Heart left ventricle (tissue), 13 donors: ENCODE data around the gene CCDC106.

Source experiments
- POLR2A ChIP-seq, 2 donors: fragments of 450-650 bp; IDR thresholded peaks; one replicate each; pipeline ENCODE4 v1.6.1; 2017; ENCODE audit warnings: antibody characterized with exemption in 2 of 2, mild to moderate bottlenecking in 2 of 2, moderate library complexity in 2 of 2
- TF ChIP-seq, protein P1 (sequence below), 12 donors: fragments of 200-600 bp; sonication (generic) in 4 of 12; IDR thresholded peaks; one replicate each; pipeline versions ENCODE4 v1.5.0 to v1.8.0; 2018 to 2022; ENCODE audit warnings: antibody characterized with exemption in 12 of 12, mild to moderate bottlenecking in 5 of 12
- donor health status: ischemic (EF 13 %, LVEDD 7.1; RV severe dilation, severe dysfunction).
- donor health status: DM: no; HTN: yes; CAD: no.
- donor health status: DM: no; HTN: no; CAD: no.
- donor health status: ischemic (EF 25% LVEDD 6.9; RV normal size, moderate dysfunction).
- donor health status: ischemic (EF 25% LVEDD 5.7; RV mildly dilated, moderate dysfunction).
- donor health status: ischemic (EF 35%, LVEDD 5.7; RV mildly dilated, moderate dysfunction).
- donor health status: nonischemic (EF 11% LVEDD 7.7; RV severe dilation, severe dysfunction).
- donor health status: DM: yes; HTN: yes; CAD: no.
- donor health status: PGD.
- donor health status: ischemic (EF 29% LVEDD 5.4; RV normal size, mild dysfunction).
- donor health status: nonischemic (EF 23%, LVEDD 6.1; RV moderate dilation, normal function).

DNA sequence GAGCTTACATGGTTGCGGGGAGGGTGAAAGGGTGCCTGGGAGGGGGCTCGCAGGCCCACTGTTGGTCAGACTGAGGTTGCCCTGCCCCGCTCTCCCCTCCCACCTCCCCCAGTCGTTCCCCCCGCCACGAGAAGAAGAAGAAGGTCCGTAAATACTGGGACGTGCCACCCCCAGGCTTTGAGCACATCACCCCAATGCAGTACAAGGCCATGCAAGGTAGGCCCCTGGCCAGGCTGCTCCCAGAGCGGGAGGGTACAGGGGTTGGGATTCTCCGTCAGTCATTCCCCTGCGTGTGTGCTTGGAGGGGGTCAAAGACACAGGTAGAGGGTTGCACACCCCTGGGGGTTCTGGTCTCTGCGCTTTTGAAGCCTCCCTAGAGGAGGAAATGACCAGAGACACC, 12.4 kb downstream of the CCDC106 start:
- no peak for TF ChIP-seq POLR2A (IDR thresholded peaks at IDR 0.05)
- TF ChIP-seq, protein P1, sequence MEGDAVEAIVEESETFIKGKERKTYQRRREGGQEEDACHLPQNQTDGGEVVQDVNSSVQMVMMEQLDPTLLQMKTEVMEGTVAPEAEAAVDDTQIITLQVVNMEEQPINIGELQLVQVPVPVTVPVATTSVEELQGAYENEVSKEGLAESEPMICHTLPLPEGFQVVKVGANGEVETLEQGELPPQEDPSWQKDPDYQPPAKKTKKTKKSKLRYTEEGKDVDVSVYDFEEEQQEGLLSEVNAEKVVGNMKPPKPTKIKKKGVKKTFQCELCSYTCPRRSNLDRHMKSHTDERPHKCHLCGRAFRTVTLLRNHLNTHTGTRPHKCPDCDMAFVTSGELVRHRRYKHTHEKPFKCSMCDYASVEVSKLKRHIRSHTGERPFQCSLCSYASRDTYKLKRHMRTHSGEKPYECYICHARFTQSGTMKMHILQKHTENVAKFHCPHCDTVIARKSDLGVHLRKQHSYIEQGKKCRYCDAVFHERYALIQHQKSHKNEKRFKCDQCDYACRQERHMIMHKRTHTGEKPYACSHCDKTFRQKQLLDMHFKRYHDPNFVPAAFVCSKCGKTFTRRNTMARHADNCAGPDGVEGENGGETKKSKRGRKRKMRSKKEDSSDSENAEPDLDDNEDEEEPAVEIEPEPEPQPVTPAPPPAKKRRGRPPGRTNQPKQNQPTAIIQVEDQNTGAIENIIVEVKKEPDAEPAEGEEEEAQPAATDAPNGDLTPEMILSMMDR (IDR thresholded peaks at IDR 0.05), result no peak
